Measurements from ENCODE around the gene ATP8B3.

DNA sequence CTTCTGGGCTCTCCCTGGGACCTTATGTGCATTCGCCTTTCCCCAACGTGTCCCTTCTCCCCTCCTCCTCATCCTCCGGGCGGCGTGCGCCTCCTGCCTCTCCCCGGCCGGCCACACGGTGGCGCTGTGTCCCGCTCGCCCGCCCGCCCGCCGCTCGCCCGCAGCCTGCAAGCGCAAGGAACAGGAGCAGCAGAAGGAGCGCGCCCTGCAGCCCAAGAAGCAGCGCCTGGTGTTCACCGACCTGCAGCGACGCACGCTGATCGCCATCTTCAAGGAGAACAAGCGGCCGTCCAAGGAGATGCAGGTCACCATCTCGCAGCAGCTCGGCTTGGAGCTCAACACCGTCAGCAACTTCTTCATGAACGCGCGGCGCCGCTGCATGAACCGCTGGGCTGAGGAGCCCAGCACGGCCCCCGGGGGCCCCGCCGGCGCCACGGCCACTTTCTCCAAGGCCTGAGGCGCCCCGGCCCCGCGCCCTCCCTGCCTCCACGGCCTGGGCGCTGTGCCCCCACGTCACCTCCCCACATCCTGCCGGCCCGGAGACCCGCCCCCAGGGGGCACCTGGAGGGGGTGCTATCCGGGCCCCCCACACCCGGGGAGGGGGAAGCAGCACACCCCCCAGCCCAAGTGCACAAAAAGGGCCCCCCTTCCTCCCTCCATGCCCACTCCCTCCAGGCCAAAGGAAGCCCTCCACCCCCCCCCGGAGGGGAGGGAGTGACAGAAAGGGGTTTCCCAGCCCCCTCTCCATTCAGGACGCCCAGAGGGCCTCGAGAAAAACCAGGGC, 36.9 kb downstream of the ATP8B3 start:
- TF ChIP-seq, protein P1, sequence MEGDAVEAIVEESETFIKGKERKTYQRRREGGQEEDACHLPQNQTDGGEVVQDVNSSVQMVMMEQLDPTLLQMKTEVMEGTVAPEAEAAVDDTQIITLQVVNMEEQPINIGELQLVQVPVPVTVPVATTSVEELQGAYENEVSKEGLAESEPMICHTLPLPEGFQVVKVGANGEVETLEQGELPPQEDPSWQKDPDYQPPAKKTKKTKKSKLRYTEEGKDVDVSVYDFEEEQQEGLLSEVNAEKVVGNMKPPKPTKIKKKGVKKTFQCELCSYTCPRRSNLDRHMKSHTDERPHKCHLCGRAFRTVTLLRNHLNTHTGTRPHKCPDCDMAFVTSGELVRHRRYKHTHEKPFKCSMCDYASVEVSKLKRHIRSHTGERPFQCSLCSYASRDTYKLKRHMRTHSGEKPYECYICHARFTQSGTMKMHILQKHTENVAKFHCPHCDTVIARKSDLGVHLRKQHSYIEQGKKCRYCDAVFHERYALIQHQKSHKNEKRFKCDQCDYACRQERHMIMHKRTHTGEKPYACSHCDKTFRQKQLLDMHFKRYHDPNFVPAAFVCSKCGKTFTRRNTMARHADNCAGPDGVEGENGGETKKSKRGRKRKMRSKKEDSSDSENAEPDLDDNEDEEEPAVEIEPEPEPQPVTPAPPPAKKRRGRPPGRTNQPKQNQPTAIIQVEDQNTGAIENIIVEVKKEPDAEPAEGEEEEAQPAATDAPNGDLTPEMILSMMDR (IDR thresholded peaks at IDR 0.05): peak in 5 of 7 experiments; percentile 21 to 37 (median 26)
- no peak for TF ChIP-seq POLR2A (IDR thresholded peaks at IDR 0.05)
